Type B pancreatic cell (in vitro differentiated cells): ENCODE data around the gene ACO2. TPM values are rescaled to one million over a fixed set of nuclear protein-coding genes. Genes with fewer than 3 reads are reported as not detected.

Source experiments
- DNase-seq: peaks from one replicate; pipeline ENCODE4 v3.0.0; 2021; ENCODE audit warnings: mixed read lengths; ENCODE audit not compliant: unreplicated experiment; ENCODE audit errors: extremely low spot score
- H3K27ac Mint-ChIP-seq: 2 replicates; pipeline ENCODE4 v1.8.0; 2021; ENCODE audit warnings: mild to moderate bottlenecking, mixed read lengths
- H3K27me3 Mint-ChIP-seq: 2 replicates; pipeline ENCODE4 v1.8.0; 2021; ENCODE audit warnings: mixed read lengths
- H3K36me3 Mint-ChIP-seq: 2 replicates; pipeline ENCODE4 v1.8.0; 2021; ENCODE audit warnings: mixed read lengths
- H3K4me1 Mint-ChIP-seq: one replicate; pipeline ENCODE4 v1.8.0; 2021; ENCODE audit warnings: mixed read lengths; ENCODE audit not compliant: unreplicated experiment
- H3K4me3 Mint-ChIP-seq: 2 replicates; pipeline ENCODE4 v1.8.0; 2021; ENCODE audit warnings: mild to moderate bottlenecking, mixed read lengths
- H3K9me3 Mint-ChIP-seq: 2 replicates; pipeline ENCODE4 v1.8.0; 2021; ENCODE audit warnings: mixed read lengths
- CTCF ChIP-seq: fragments of 200-600 bp; sonication (generic); conservative IDR thresholded peaks from 2 replicates; pipeline ENCODE4 v1.5.0; 2021; ENCODE audit warnings: antibody characterized with exemption, mild to moderate bottlenecking
- total RNA-seq: library from RNA; stranded (reverse); gene quantifications from 2 replicates; pipeline ENCODE4 v1.2.1, GENCODE V29; 2021; ENCODE audit warnings: low replicate concordance

The ACO2 gene
- total RNA-seq, 1 donor from 2014 or later = 107 TPM

GRCh38 chr22:41560095-41560471 lies 91.2 kb downstream of the ACO2 start:
- peaks cover 30% of the 10 kb centered on the region for H3K4me1 Mint-ChIP-seq

DNA sequence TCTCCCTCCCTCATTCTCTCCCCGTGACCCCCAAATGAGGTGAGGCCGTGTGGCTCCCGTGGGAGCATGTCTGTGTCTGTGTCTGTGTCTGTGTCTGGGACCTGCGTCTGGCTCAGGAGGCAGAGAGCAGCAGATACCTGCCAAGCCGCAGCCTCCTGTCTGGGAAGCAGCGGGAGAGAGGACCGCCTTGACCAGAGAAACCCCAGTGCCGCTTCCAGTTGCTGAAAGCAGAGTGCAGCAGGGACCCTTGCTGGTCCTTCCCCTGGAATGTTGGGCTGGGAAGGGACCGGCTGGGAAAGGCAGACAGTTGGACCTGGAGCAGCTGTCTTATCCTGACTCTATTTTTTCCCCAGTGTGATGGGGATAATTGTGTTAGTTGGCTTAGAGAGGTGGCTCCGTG lies 92.4 kb downstream of the ACO2 start:
- no peak for DNase-seq
- H3K36me3 Mint-ChIP-seq = no peaks in the 10 kb centered on the region
- peak overlapping the region; percentile 84 for H3K27ac Mint-ChIP-seq
- H3K27me3 Mint-ChIP-seq = peaks cover 5% of the 10 kb centered on the region
- no peaks in the 10 kb centered on the region for H3K9me3 Mint-ChIP-seq
- H3K4me3 Mint-ChIP-seq = peak overlapping the region; percentile 83
- H3K4me1 Mint-ChIP-seq = peaks cover 31% of the 10 kb centered on the region
- TF ChIP-seq CTCF = no peak

More at GRCh38 chr22:41560095-41560471, 91.2 kb downstream of the ACO2 start:
- Mint-ChIP-seq H3K27me3 (peaks cover 5% of the 10 kb centered on the region), H3K9me3 (no peaks in the 10 kb centered on the region), H3K4me3 (peak overlapping the region; percentile 83), H3K36me3 (no peaks in the 10 kb centered on the region), H3K27ac (peak overlapping the region; percentile 84)
- TF ChIP-seq CTCF = no peak
- DNase-seq = no peak

GRCh38 chr22:41561788-41562187 lies 92.9 kb downstream of the ACO2 start:
- H3K4me3 Mint-ChIP-seq = no peak overlapping the region
- peaks cover 29% of the 10 kb centered on the region for H3K4me1 Mint-ChIP-seq
- no peak for TF ChIP-seq CTCF
- DNase-seq = no peak
- H3K27ac Mint-ChIP-seq = no peak overlapping the region
- H3K27me3 Mint-ChIP-seq = peaks cover 5% of the 10 kb centered on the region
- no peaks in the 10 kb centered on the region for H3K36me3 Mint-ChIP-seq
- no peaks in the 10 kb centered on the region for H3K9me3 Mint-ChIP-seq

DNA sequence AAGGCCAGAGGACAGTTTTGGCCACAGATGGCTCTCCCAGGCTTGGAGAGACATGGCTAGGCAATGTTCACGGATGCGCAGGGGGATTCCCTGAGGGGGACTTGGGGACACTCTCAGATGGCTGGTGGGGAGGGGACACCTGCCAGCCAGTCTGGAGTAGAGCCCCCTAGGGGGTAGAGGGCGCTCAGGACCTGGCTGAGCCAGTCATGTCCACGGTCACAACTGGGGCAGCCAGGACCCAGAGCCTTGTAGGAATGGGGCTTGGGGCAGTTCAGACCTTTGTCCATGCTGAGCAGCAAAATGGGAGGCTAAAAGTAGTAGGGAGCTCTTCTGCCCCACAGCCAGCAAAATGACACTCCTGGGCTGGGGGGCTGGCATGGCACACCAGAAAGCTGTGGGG lies 93.5 kb downstream of the ACO2 start:
- no peak overlapping the region for H3K4me3 Mint-ChIP-seq
- H3K36me3 Mint-ChIP-seq = no peaks in the 10 kb centered on the region
- TF ChIP-seq CTCF = no peak
- H3K4me1 Mint-ChIP-seq = peaks cover 29% of the 10 kb centered on the region
- no peaks in the 10 kb centered on the region for H3K9me3 Mint-ChIP-seq
- peaks cover 5% of the 10 kb centered on the region for H3K27me3 Mint-ChIP-seq
- DNase-seq = no peak
- H3K27ac Mint-ChIP-seq = no peak overlapping the region

GRCh38 chr22:41563051-41563711 lies 94.3 kb downstream of the ACO2 start:
- no peak overlapping the region for H3K4me3 Mint-ChIP-seq
- H3K36me3 Mint-ChIP-seq = no peaks in the 10 kb centered on the region
- no peak for TF ChIP-seq CTCF
- H3K27me3 Mint-ChIP-seq = peaks cover 5% of the 10 kb centered on the region
- no peak for DNase-seq
- no peaks in the 10 kb centered on the region for H3K9me3 Mint-ChIP-seq
- H3K4me1 Mint-ChIP-seq = peaks cover 24% of the 10 kb centered on the region
- no peak overlapping the region for H3K27ac Mint-ChIP-seq

- H3K4me1 Mint-ChIP-seq = peaks cover 35% of the 10 kb centered on the region
- peaks cover 5% of the 10 kb centered on the region for H3K27me3 Mint-ChIP-seq
- H3K9me3 Mint-ChIP-seq = no peaks in the 10 kb centered on the region
- H3K4me3 Mint-ChIP-seq = no peak overlapping the region
- no peaks in the 10 kb centered on the region for H3K36me3 Mint-ChIP-seq
- no peak for TF ChIP-seq CTCF
- DNase-seq = no peak
- H3K27ac Mint-ChIP-seq = no peak overlapping the region
Measured at GRCh38 chr22:41564563-41564962, 95.6 kb downstream of the ACO2 start.
